SJCRH30 (cell line): ENCODE measurements around the gene PHF11. TPM values are rescaled to one million over a fixed set of nuclear protein-coding genes. Genes with fewer than 3 reads are reported as not detected.

ENCODE experiments used
- total RNA-seq: library from RNA; depleted of rRNA; stranded (reverse); fragments of >200 nt; shearing (Covaris generic); gene quantifications from 2 replicates; pipeline ENCODE4 v1.2.3, GENCODE V29; 2014; rRNA removed

PHF11 gene
- total RNA-seq, 1 experiment from 2014 or later: not detected

Other genes with a start within 250 kb of the PHF11 start
- gene CDADC1, start 248.0 kb upstream of the PHF11 start, total RNA-seq: 5.7 and 7.9 TPM in 2 replicates
- 2.4 and 3.3 TPM in 2 replicates for gene CAB39L, start 51.9 kb upstream of the PHF11 start, total RNA-seq
- 8.9 and 10.9 TPM in 2 replicates for gene SETDB2, start 51.7 kb upstream of the PHF11 start, total RNA-seq
- gene RCBTB1, start 89.6 kb downstream of the PHF11 start, total RNA-seq: 22.6 and 23.4 TPM in 2 replicates
- 0.08 TPM in 1 of 2 replicates, not detected in the other for gene ARL11, start 132.6 kb downstream of the PHF11 start, total RNA-seq
- gene EBPL, start 195.5 kb downstream of the PHF11 start, total RNA-seq: 56.6 and 62.1 TPM in 2 replicates